WI38 (cell line): Measurements from ENCODE around the gene CYBA.

Source experiments
- H3K4me3 ChIP-seq: 2 replicates; pipeline ENCODE4 v1.5.1; 2011; ENCODE audit warnings: low read depth, mild to moderate bottlenecking, control low read depth, low read length
- CTCF ChIP-seq: IDR thresholded peaks from 2 replicates; pipeline ENCODE4 v1.5.1; 2012; ENCODE audit warnings: low read depth, mild to moderate bottlenecking, control low read depth, low read length

Gene CYBA

GRCh38 chr16:88695753-88696152 is 44.9 kb upstream of the CYBA start:
- TF ChIP-seq CTCF, result no peak
- H3K4me3 ChIP-seq, result no peak overlapping the region

DNA sequence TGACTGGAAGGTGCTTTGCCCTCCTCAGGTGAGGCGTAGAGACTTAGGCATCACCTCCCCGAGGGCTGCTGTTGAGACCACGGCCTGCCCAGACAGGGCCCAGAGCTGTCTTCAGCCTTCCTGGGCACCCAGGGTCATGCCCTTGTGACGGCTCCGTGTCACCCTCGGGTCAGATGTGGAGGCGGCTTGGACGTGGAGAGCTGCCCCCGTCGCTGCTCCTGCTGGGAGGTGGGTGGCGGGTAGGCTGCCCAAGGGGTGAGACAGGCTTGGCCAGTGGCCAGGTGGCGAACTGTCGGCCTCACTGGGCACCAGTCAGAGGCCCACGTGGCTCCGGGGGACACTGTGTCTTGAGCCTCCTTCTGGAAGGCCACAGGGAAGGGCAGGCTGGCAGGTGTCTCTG is 44.4 kb upstream of the CYBA start:
- H3K4me3 ChIP-seq, result no peak overlapping the region
- TF ChIP-seq CTCF, result no peak

GRCh38 chr16:88694221-88695087 is 43.6 kb upstream of the CYBA start:
- H3K4me3 ChIP-seq, result no peak overlapping the region
- no peak for TF ChIP-seq CTCF

DNA sequence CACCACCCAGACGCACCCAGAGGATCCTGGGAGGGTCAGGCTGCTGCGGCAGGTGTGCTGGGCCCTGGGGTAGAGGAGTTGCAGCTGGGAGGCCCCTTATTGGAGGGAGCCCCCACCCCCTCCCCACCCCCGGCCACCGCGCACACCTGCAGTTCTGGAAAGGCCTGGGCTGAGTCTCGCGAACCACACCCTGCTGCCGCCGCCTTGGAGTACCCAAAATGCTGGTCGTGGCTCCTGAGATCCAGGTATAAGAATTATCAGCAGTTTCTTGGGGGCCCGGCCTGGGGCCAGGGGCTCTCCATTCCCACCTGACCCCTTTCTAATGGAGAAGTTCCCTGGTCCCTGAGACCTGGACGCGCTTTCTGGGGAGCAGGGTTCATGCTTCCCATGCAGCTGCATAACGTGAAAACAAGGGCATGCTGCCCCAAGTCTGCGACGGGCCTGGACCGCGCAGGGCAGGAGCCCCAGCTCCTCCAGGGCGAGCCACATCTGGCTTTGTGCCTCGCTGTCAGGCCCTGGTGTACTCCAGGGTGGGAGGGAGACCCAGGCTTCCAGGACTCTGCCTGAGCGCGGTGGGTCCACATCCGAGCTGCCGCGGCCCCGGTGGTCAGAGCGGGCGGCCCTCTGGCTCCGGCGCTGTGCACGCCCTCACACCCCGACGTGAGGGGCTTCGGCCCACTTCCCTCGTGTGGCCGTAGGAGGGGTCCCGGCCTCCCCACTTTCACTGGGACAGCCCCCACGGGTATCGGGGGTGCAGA is 42.7 kb upstream of the CYBA start:
- no peak overlapping the region for H3K4me3 ChIP-seq
- TF ChIP-seq CTCF, result no peak

GRCh38 chr16:88692861-88693260 is 42.0 kb upstream of the CYBA start:
- no peak overlapping the region for H3K4me3 ChIP-seq
- no peak for TF ChIP-seq CTCF

GRCh38 chr16:88691924-88692560 is 41.2 kb upstream of the CYBA start:
- TF ChIP-seq CTCF, result no peak
- H3K4me3 ChIP-seq, result no peak overlapping the region
